GM12878 (cell line): ENCODE data around the gene PARD6B. TPM values are rescaled to one million over a fixed set of nuclear protein-coding genes. Genes with fewer than 3 reads are reported as not detected.

Experiments used
- ATAC-seq: fragments of 200-7000 bp; cut with Tn5 transposase; 3 replicates; pipeline ENCODE4 v1.9.1; 2020; ENCODE audit warnings: mild to moderate bottlenecking, moderate library complexity
- BruUV-seq: library from RNA; stranded (reverse); fragments of 400-500 nt; replicated peaks from 2 replicates; lab custom pipeline; 2021; lab: Mats Ljungman, UMichigan
- CTCF ChIA-PET: fragments of 300-600 bp; sonication (Branson Sonifier 250); formaldehyde crosslinking; extraction: SDS; loops from one replicate; lab custom pipeline; 2021; ENCODE audit warnings: inconsistent platforms; lab: Yijun Ruan, JAX
- POLR2A ChIA-PET: fragments of 350-600 bp; formaldehyde crosslinking; extraction: SDS; loops from one replicate; lab custom pipeline; 2021; ENCODE audit warnings: inconsistent platforms; lab: Charles Lee
- RAD21 ChIA-PET: fragments of 300-600 bp; sonication (Branson Sonifier 250); formaldehyde crosslinking; loops from one replicate; lab custom pipeline; 2023; ENCODE audit warnings: antibody characterized with exemption; ENCODE audit not compliant: unreplicated experiment; lab: Charles Lee
- SMC1A ChIA-PET: fragments of 300-600 bp; sonication (Branson Sonifier 250); formaldehyde crosslinking; loops from one replicate; lab custom pipeline; 2023; ENCODE audit not compliant: unreplicated experiment, uncharacterized antibody; lab: Charles Lee
- DNase-seq: peaks from one replicate; pipeline ENCODE4 v3.0.0-alpha.2; 2011; ENCODE audit warnings: low read depth, low spot score
- FAIRE-seq: peaks from 3 replicates; lab custom pipeline; 2011; peaks lifted over from hg19 to GRCh38; lab: Jason Lieb, UNC
- H2AFZ ChIP-seq: 2 replicates; pipeline ENCODE4 v1.6.0; 2011; ENCODE audit warnings: low read depth, low read length, control low read depth; ENCODE audit not compliant: control insufficient read depth
- H3K27ac ChIP-seq: 2 replicates; pipeline ENCODE4 v1.5.1; 2011; ENCODE audit warnings: control low read depth; ENCODE audit not compliant: control insufficient read depth, insufficient read depth
- H3K27me3 ChIP-seq, 2 experiments: replicated peaks in 1 of 2; 2 replicates each; pipeline versions ENCODE4 v1.6.0 to v1.6.1; 2011; ENCODE audit warnings: low read length in 1 of 2; ENCODE audit not compliant: control insufficient read depth in 2 of 2, insufficient read depth in 2 of 2
- H3K36me3 ChIP-seq, 2 experiments: 2 replicates each; pipeline ENCODE4 v1.5.1; 2011; ENCODE audit warnings: low read length in 1 of 2; ENCODE audit not compliant: control insufficient read depth in 2 of 2, insufficient read depth in 2 of 2
- H3K4me1 ChIP-seq: 2 replicates; pipeline ENCODE4 v1.6.1; 2011; ENCODE audit warnings: mild to moderate bottlenecking, low read length, moderate library complexity, mixed read lengths; ENCODE audit not compliant: control insufficient read depth, insufficient read depth
- H3K4me2 ChIP-seq: 2 replicates; pipeline ENCODE4 v1.6.0; 2011; ENCODE audit warnings: control low read depth; ENCODE audit not compliant: control insufficient read depth, insufficient read depth
- H3K4me3 ChIP-seq: fragments of 200-600 bp; sonication (generic); 2 replicates; pipeline ENCODE4 v1.5.1; 2016
- H3K79me2 ChIP-seq: 2 replicates; pipeline ENCODE4 v1.6.0; 2011; ENCODE audit warnings: low read length; ENCODE audit not compliant: control insufficient read depth, insufficient read depth
- H3K9ac ChIP-seq: 2 replicates; pipeline ENCODE4 v1.8.0; 2011; ENCODE audit warnings: low read length, control low read depth, mixed read lengths; ENCODE audit not compliant: control insufficient read depth, insufficient read depth
- H3K9me3 ChIP-seq: replicated peaks from 3 replicates; pipeline ENCODE4 v1.5.1; 2011; ENCODE audit warnings: mild to moderate bottlenecking, low read length; ENCODE audit not compliant: control insufficient read depth, insufficient read depth
- H4K20me1 ChIP-seq: 2 replicates; pipeline ENCODE4 v1.6.0; 2011; ENCODE audit not compliant: control insufficient read depth, insufficient read depth
- ATF3 ChIP-seq: IDR thresholded peaks from 2 replicates; pipeline ENCODE4 v1.6.1; 2011; ENCODE audit warnings: low read depth, mild to moderate bottlenecking, low read length, moderate library complexity, borderline replicate concordance; ENCODE audit errors: extremely low read depth
- BMI1 ChIP-seq: fragments of 450-650 bp; IDR thresholded peaks from 2 replicates; pipeline ENCODE4 v1.6.1; 2016; ENCODE audit warnings: mild to moderate bottlenecking, moderate library complexity, borderline replicate concordance
- EP300 ChIP-seq, 2 experiments: fragments of 150-350 bp in 1 of 2; IDR thresholded peaks; 2 replicates each; pipeline ENCODE4 v1.6.1; 2011 to 2012; ENCODE audit warnings: low read depth in 2 of 2, low read length in 2 of 2, borderline replicate concordance in 1 of 2, improper control_type of control experiment in 1 of 2, inconsistent platforms in 1 of 2; ENCODE audit not compliant: control insufficient read depth in 1 of 2
- HCFC1 ChIP-seq: fragments of 150-350 bp; IDR thresholded peaks from 2 replicates; pipeline ENCODE4 v1.6.1; 2014; ENCODE audit warnings: low read length
- JUND ChIP-seq: IDR thresholded peaks from 2 replicates; pipeline ENCODE4 v1.6.1; 2012; ENCODE audit warnings: low read depth, mild to moderate bottlenecking, low read length, improper control_type of control experiment, moderate library complexity
- KAT2A ChIP-seq: conservative IDR thresholded peaks from 2 replicates; pipeline ENCODE4 v1.6.1; 2011; ENCODE audit warnings: low read depth, low read length; ENCODE audit not compliant: control insufficient read depth
- MYC ChIP-seq: IDR thresholded peaks from 2 replicates; pipeline ENCODE4 v1.6.1; 2011; ENCODE audit warnings: mild to moderate bottlenecking, low read length, moderate library complexity, inconsistent platforms; ENCODE audit not compliant: insufficient read depth, insufficient replicate concordance, insufficient read length, severe bottlenecking
- NFYA ChIP-seq: IDR thresholded peaks from 2 replicates; pipeline ENCODE4 v1.6.1; 2011; ENCODE audit warnings: low read depth, mild to moderate bottlenecking, low read length, improper control_type of control experiment, borderline replicate concordance
- PRDM15 ChIP-seq: fragments of 450-650 bp; formaldehyde crosslinking; IDR thresholded peaks from 2 replicates; pipeline ENCODE4 v1.4.0; 2020; ENCODE audit warnings: mild to moderate bottlenecking, moderate library complexity
- RCOR1 ChIP-seq: conservative IDR thresholded peaks from 2 replicates; pipeline ENCODE4 v1.6.1; 2012; ENCODE audit warnings: low read depth, low read length, improper control_type of control experiment
- WGBS: methylation state at CpG from one replicate; pipeline ENCODE4 v1.1.6; 2016; ENCODE audit warnings: low lambda C conversion rate; ENCODE audit not compliant: insufficient replicate concordance, insufficient coverage; ENCODE audit errors: missing lambda C conversion rate; 5-methylcytosine and 5-hydroxymethylcytosine counted together
- in situ Hi-C: fragments of 300-500 bp; cut with MboI; formaldehyde crosslinking; loops from 9 replicates; pipeline ENCODE4 v1.14.3; 2018; ENCODE audit warnings: mixed read lengths
- intact Hi-C: fragments of 100-400 bp; cut with micrococcal nuclease; formaldehyde crosslinking; loops from one replicate; pipeline ENCODE4 v1.14.2; 2022; ENCODE audit not compliant: unreplicated experiment
- polyA plus RNA-seq, 11 experiments: library from polyadenylated mRNA; depleted of rRNA in 4 of 11; unstranded in 6 of 11; stranded (reverse) in 5 of 11; fragments of >200 nt; fragmentation: Nextera tagmentation in 4 of 11; fragmentation: Illumina TruSeq in 1 of 11; extraction: Ambion mirVana in 4 of 11; extraction: Trizol in 1 of 11; gene quantifications; 1 replicate in 1 of 11; 2 replicates in 10 of 11; pipeline versions ENCODE4 v1.2.1 to v1.2.3, GENCODE V29; 2011 to 2016; ENCODE audit warnings: inconsistent platforms in 2 of 11, missing spikeins in 2 of 11, low read depth in 1 of 11
- total RNA-seq, 4 experiments: library from RNA; depleted of rRNA in 3 of 4; stranded (reverse); fragments of >200 nt in 3 of 4; fragmentation: Illumina TruSeq in 1 of 4; extraction: Trizol in 1 of 4; gene quantifications; 2 replicates each; pipeline versions ENCODE4 v1.2.1 to v1.2.3, GENCODE V29; 2013 to 2021
- TF ChIP-seq, protein P1 (sequence below): fragments of 450-650 bp; IDR thresholded peaks from 2 replicates; pipeline ENCODE4 v1.6.1; 2018; ENCODE audit warnings: borderline replicate concordance, mild to moderate bottlenecking; ENCODE audit not compliant: partially characterized antibody
- TF ChIP-seq, protein P2 (sequence below): IDR thresholded peaks from 2 replicates; pipeline ENCODE4 v1.6.1; 2012; ENCODE audit warnings: mild to moderate bottlenecking, low read depth, low read length

Gene PARD6B
- total and polyA plus RNA-seq, 10 of the 15 experiments (the other 5 are each of a cell fraction or from before 2014, with no cell fraction given): 0.57 to 4.7 (median 2.0) TPM

DNA sequence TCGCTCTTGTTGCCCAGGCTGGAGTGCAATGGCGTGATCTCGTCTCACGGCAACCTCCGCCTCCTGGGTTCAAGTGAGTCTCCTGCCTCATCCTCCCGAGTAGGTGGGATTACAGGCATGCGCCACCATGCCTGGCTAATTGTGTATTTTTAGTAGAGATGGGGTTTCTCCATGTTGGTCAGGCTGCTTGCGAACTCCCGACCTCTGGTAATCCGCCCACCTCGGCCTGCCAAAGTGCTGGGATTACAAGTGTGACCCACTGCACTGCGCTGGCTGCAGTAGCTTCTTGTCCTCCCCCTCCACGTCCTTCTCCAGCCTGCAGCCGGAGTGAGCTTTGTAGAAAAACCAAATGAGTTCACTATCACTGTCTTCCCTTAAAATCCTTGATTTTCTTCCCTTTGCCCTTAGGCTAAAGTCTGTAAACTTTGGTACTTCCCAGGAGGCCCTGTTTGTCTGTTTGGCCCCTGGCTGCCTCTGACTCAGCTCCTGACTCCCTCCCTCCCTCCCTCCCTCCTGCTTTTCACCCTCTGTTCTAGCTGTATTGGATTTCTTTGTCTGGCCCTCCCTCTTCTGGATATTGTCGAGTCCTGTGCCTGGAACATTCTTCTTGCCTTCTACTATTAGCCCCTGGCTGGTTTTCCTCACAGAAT, 12.9 kb downstream of the PARD6B start:
- Histone ChIP-seq H3K4me1 (peaks cover 6% of the 10 kb centered on the region; the same call in 1 of the 2 replicates), H3K9ac (no peak overlapping the region), H3K4me2 (no peak overlapping the region), H4K20me1 (no peaks in the 10 kb centered on the region), H3K9me3 (no peaks in the 10 kb centered on the region), H2AFZ (no peak overlapping the region), H3K4me3 (no peak overlapping the region), H3K36me3 (no peaks in the 10 kb centered on the region), H3K27me3 (no peaks in the 10 kb centered on the region), H3K79me2 (no peaks in the 10 kb centered on the region), H3K27ac (no peak overlapping the region)
- FAIRE-seq: no peak
- ATAC-seq: no peak
- BruUV-seq: no TSS peak
- in situ Hi-C loops: no loop called here
- intact Hi-C loops: loop anchor here (10.0 kb wide), 1 partner anchor 119 kb away; no protein-coding TSS in a partner anchor
- DNase-seq: no peak
- ChIA-PET POLR2A (interaction anchor here (0.6 kb wide), 1 partner anchor 116 kb away, joined by 4 read pairs; no protein-coding TSS in a partner anchor), CTCF (no interaction called here), RAD21 (no interaction called here), SMC1A (no interaction called here)
- WGBS: 93% methylated on average over 13 of the region's 15 CpGs
- TF ChIP-seq EP300 (IDR thresholded peaks at IDR 0.05; ENCODE audit: borderline replicate concordance in 1 of 2, control insufficient read depth in 1 of 2, low read depth in 2 of 2, low read length in 2 of 2): no peak
- no peak for TF ChIP-seq RCOR1
- TF ChIP-seq KAT2A: no peak
- TF ChIP-seq JUND: no peak
- no peak for TF ChIP-seq MYC
- no peak for TF ChIP-seq ATF3
- no peak for TF ChIP-seq BMI1
- TF ChIP-seq, protein P1, sequence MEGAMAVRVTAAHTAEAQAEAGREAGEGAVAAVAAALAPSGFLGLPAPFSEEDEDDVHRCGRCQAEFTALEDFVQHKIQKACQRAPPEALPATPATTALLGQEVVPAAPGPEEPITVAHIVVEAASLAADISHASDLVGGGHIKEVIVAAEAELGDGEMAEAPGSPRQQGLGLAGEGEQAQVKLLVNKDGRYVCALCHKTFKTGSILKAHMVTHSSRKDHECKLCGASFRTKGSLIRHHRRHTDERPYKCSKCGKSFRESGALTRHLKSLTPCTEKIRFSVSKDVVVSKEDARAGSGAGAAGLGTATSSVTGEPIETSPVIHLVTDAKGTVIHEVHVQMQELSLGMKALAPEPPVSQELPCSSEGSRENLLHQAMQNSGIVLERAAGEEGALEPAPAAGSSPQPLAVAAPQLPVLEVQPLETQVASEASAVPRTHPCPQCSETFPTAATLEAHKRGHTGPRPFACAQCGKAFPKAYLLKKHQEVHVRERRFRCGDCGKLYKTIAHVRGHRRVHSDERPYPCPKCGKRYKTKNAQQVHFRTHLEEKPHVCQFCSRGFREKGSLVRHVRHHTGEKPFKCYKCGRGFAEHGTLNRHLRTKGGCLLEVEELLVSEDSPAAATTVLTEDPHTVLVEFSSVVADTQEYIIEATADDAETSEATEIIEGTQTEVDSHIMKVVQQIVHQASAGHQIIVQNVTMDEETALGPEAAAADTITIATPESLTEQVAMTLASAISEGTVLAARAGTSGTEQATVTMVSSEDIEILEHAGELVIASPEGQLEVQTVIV: no peak
- no peak for TF ChIP-seq HCFC1
- no peak for TF ChIP-seq NFYA
- TF ChIP-seq, protein P2, sequence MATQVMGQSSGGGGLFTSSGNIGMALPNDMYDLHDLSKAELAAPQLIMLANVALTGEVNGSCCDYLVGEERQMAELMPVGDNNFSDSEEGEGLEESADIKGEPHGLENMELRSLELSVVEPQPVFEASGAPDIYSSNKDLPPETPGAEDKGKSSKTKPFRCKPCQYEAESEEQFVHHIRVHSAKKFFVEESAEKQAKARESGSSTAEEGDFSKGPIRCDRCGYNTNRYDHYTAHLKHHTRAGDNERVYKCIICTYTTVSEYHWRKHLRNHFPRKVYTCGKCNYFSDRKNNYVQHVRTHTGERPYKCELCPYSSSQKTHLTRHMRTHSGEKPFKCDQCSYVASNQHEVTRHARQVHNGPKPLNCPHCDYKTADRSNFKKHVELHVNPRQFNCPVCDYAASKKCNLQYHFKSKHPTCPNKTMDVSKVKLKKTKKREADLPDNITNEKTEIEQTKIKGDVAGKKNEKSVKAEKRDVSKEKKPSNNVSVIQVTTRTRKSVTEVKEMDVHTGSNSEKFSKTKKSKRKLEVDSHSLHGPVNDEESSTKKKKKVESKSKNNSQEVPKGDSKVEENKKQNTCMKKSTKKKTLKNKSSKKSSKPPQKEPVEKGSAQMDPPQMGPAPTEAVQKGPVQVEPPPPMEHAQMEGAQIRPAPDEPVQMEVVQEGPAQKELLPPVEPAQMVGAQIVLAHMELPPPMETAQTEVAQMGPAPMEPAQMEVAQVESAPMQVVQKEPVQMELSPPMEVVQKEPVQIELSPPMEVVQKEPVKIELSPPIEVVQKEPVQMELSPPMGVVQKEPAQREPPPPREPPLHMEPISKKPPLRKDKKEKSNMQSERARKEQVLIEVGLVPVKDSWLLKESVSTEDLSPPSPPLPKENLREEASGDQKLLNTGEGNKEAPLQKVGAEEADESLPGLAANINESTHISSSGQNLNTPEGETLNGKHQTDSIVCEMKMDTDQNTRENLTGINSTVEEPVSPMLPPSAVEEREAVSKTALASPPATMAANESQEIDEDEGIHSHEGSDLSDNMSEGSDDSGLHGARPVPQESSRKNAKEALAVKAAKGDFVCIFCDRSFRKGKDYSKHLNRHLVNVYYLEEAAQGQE: no peak
- TF ChIP-seq PRDM15 (CRISPR knock-in tag): no peak
